Cardiac septum (tissue), 1 donor: ENCODE measurements around the gene RIOK3. TPM values are rescaled to one million over a fixed set of nuclear protein-coding genes. Genes with fewer than 3 reads are reported as not detected.

Experiments used
- DNase-seq: peaks from one replicate; pipeline ENCODE4 v3.0.0-alpha.2; 2020; ENCODE audit warnings: low spot score
- intact Hi-C: fragments of 100-400 bp; cut with DNase I; formaldehyde crosslinking; loops from one replicate; pipeline ENCODE4 v1.14.0; 2022
- total RNA-seq: library from RNA; stranded (reverse); fragmentation: NEBNext Ultra II Directional; extraction: Animal tissue kit (Norgen Biotek cat#: 25700); gene quantifications from one replicate; pipeline ENCODE4 v1.2.1, GENCODE V29; 2021
- donor health status: DM: no; HTN: no; CAD: no.

Gene RIOK3
- total RNA-seq, 1 donor from 2014 or later: 68.4 TPM

DNA sequence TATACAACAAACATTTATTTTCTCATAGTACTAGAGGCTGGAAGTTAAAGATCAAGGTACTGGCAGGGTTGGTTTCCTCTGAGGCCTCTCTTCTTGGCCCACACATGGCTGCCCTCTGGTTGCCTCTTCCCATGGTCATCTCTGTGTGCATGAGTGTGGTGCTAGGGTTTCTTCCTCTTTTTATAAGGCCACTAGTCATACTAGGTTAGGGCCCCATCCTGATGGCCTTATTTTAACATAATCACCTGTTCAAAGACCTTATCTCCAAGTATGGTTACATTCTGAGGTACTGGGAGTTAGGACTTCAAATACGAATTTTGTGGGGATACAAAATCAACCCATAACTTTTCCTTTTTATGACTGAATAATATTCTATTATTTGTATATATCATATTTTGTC lies 4.8 kb upstream of the RIOK3 start:
- intact Hi-C loops: no loop called here
- no peak for DNase-seq

DNA sequence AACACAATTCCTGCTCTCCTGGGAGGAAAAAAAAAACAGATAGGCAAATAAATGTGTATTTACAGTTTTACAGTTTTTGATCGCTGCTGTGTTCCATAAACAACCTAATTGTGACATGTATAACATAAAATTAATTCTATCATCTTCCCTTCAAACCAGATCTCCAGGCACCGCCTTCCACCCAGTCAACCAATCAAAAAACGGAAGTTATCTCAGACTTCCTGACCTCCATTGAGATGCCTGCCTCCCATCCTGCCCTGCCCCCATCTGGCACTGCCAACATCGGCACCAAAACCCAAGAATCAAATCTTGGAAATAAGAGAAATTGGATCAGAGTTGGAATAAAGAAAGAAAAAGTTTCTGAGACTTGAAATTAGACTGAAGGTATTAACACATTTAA lies 3.1 kb upstream of the RIOK3 start:
- no peak for DNase-seq
- intact Hi-C loops: no loop called here

DNA sequence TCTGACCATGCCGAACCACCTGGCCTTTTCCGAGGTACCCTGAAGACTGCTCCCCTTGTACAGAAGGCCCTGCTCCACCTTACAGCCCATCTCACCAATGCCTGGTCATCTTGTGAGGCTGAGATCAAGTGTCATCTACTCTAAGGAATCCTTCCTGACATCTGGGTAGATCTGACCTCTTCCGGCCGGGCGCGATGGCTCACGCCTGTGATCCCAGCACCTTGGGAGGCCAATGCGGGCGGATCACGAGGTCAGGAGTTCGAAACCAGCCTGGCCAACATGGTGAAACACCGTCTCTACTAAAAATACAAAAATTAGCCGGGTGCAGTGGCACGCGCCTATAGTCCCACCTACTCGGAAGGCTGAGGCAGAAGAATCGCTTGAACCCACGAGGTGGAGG lies 2.1 kb upstream of the RIOK3 start:
- DNase-seq: no peak
- intact Hi-C loops: no loop called here

DNA sequence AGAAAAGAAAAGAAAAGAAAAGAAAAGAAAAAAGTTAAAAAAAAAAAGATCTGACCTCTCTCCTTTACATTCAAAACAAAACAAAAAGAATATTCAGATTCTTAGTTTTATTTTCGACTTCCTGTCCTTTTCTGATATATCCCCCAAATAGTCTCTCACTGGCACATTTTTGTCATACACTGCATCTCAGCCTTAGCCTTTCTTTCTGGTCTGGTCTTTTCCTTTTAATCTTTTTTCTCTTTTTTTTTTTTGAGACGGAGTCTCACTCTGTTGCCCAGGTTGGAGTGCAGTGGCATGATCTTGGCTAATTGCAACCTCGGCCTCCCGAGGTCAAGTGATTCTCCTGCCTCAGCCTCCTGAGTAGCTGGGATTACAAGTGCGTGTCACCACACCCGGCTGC lies 1.6 kb upstream of the RIOK3 start:
- DNase-seq: no peak
- intact Hi-C loops: no loop called here

DNA sequence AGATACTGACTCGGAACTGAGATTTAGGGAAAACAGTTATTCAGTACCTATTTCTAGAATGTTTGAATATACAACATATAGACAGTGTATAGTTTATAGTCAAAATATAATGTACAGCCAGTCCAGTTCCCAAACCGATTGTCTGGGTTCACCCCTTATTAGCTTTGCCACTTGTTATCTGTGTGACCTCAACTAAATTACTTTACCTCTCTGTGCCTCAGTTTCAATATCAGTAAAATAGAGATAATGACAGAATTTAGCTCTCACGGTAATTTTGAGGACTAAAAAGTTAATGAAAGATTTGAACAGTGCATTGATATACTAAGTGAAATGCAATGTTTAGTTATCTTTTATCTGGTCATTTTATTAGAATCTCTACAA lies 750 bp upstream of the RIOK3 start:
- intact Hi-C loops: loop anchor here (2.0 kb wide), 1 partner anchor 50 kb away; the partner anchor contains the start of gene RMC1
- no peak for DNase-seq

DNA sequence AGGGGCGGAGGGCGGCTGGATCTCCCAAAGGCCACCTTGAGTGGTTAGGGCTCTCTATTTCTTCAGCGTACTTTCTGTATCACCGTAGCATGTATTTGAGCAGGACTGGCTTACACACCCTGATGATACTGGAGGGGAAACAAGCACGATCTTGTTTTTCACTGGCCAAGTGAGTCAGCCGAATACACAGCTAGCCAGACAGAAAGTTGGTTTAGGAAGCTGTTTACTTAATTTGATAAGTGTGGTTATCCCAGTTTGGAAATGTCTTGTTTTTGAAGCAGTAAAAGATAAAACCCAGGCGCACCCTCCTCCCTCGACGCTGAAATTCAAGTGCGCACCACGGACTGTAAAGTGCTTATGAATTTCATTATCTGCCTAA lies 582 bp downstream of the RIOK3 start:
- intact Hi-C loops: loop anchor here (2.0 kb wide), 1 partner anchor 49 kb away; the partner anchor contains the start of gene RMC1
- no peak for DNase-seq

DNA sequence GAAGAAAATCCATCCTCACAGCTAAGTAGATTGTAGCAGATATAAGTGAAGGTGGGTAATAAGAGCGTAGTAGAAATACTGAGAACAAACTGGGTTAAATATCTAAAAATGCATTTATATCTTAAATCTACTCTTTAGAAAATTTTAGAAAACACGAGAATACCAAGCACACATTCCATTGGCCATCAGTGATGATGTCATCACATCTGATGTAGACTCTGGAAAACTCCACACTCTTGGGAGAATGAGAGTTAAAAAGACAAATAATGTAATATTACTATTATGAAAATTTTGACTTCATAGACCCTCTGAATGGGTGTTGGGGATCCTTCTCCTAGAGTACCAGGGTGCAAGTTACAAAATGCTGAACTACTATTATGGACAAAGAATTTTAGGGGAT lies 3.7 kb downstream of the RIOK3 start:
- intact Hi-C loops: no loop called here
- no peak for DNase-seq

DNA sequence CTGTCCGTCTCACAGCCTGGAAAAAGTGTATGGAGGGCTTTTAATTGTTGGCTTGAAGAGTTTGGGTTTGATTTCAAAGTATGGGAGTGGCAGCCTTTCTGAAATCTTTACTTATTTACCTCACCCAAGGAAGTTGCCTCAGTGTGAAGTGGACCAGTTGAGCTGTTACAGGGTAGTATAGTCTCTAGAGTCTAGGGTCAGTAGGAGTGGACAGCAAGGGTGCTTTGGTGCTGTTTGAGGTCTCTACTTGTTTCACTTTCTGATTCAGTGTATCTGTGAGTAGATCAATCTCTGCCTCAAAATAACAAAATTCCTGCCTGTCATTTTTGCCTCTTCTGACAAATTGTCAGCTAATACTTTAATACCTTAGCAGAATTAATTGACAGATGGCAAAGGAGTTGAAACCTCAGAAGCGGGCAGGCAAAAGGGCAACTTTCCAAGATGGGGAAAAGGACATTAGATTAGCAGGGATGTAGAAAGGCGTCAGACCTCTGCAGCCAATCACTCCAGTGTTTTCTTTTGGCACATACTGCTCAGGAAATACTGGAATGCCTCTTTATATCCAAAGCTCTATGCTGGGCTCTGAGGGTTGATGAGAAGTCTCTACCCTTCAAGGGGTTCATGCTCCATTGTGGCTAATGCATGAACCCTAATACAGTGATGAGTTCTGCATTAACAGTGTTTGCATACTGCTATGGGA lies 5.9 kb downstream of the RIOK3 start:
- intact Hi-C loops: no loop called here

DNA sequence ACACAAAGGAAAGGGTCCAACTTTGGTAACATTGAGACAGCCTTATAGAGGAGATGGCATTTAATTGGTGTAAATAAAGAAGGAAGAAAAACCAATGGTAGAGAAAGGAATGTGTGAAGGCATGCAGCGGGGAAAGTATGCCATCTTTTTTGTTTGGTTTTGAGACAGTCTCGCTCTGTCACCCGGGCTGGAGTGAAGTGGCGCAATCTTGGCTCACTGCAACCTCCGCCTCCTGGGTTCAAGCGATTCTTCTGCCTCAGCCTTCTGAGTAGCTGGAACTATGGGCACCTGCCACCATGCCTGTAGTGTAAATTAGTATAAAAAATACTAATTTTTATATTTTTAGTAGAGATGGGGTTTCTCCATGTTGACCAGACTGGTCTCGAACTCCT lies 6.4 kb downstream of the RIOK3 start:
- intact Hi-C loops: no loop called here
- no peak for DNase-seq

More for the DNA sequence above, 5.9 kb downstream of the RIOK3 start:
- DNase-seq: no peak

DNA sequence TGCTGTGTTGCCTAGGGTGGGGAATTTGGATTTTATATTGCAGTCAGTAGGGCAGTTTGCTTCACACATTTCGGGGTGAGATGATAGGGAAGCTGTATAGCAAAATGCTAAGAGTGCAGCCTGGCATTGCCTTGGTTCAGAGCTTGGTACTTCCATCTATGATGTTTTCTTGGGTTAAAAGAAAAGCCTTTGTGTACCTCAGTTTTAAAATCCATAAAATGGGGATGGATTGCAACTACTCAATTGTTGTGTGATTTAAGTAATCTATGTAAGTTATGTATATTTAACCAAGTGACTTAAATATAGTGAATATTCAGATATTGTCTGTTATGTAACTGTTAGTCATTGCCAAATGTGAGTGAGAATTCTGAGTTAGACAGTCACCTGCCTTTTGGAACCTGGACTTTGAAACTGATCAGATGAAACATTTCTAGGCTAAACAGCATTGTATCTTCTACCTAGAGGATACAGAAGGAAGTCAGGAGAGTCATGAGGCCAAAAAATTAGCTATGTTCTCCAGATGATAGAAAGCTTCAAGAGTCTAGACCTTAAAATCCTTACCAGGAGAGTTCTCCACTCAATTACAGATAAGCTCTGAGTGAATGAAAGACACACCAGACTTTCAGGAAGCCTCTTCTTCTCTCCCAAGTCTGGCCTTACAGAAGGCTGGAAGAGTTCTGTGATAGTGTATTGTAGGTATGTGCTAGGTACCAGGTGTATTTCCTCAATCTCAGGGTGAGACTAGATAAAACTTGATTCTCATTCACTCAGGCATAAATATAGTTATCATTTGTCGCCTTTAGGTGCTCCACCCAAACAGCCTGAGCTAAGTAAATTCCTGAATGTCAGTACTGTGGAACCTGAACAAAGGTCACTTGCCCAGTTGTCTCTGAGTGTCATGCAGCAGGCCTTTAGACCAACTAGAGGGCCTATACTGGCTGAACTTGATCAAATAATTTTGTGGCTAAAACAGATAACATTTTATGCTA lies 7.5 kb downstream of the RIOK3 start:
- no peak for DNase-seq
- intact Hi-C loops: no loop called here

DNA sequence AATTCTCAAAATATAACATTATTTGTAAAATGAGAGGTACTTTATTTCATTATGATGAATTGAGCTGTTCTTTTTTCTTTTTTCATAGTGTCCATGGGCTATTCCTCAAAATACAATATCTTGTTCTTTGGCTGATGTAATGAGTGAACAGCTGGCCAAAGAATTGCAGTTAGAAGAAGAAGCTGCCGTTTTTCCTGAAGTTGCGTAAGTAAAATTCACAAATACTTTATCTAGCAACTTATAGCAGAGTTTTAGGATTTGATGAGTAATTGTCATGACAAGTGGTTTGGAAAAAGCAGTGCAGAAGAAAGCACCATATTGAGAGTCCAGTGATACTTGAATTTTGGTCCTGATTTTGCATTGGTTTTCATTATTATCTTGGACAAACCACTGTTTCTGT lies 9.8 kb downstream of the RIOK3 start:
- DNase-seq: no peak
- intact Hi-C loops: no loop called here

DNA sequence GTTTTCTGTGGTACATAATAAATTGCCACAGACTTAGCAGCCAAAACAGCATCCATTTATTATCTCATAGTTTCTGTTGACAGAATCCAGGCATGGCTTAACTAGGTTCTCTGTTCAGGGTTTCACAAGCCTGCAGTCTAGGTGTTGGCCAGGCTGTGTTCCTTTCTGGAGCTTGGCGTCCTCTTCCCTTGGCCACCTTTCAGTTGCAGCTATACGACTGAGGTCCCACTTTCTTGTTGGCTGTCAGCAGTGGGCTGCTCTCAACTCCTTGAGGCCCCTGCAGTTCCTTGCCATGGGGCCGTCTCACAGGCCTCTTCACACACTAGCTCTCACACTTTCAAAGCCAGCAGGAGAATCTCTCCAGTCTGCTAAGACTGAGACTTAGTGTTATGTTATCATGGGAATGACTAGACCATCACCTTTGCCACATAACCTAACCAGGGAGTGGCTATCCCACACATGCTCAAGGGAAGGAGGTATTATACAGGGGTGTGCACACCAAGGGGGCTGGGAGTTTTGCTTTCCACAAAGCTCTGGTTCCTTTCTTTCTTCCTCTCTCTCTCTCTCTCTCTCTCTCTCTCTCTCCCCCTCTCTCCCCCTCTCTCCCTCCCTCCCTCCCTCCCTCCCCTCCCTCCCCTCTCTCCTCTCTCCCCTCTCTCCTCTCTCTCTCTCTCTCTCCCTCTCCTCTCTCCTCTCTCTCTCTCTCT lies 15.8 kb downstream of the RIOK3 start:
- intact Hi-C loops: no loop called here
- no peak for DNase-seq

DNA sequence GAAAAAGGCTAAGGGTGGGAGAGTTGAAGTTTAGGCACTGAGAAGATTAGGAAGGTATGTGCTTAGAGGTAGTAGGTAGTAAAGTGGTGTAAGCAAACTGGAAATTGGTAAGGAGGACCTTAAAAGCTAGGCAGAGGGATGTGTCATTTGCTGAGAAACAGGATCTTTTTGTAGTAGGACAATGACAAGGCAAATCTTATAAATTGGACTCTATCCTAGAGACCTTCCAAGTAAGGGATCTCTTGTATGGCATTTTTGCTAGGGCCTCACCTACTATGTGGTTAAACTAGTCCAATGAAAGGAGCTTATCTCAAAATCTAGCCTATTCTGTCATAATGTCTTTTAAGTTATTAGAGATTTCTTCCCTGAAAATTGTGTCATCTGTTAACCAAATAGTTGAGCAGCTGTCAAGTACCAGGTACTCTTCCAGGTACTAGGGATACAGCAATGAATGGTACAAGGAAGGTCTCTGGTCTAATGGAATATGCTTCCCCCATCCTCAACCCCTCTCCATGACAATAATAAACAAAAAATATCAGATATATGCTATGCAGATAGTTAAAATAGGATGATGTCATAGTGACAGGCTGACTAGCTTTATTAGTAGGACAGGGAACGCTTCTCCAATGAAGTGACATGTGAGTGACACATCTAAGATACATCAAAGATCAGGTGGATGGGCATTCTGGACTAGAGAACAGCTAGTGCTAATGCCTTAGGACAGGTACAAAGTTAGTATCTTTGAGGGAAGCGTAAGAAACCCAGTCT lies 17.7 kb downstream of the RIOK3 start:
- intact Hi-C loops: no loop called here
- no peak for DNase-seq

DNA sequence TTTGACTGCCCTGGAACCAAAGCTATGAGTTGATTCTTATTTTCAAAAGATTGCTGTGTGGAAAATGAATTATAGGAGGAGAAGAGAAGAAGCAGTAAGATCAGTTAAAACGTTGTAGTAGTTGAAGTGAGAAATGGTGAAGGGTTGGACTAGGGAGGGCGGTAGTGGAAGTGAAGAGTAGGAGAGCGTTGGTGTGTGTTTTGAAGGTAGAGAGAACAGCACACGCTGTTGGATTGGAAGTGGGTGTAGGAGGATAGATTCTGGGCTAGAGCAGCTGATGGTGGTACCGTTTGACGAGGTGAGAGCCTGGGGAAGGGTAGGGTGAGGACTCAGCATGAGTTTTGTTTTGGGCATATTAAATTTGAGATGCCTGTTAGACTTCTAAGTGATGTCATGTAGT lies 18.4 kb downstream of the RIOK3 start:
- no peak for DNase-seq
- intact Hi-C loops: no loop called here

DNA sequence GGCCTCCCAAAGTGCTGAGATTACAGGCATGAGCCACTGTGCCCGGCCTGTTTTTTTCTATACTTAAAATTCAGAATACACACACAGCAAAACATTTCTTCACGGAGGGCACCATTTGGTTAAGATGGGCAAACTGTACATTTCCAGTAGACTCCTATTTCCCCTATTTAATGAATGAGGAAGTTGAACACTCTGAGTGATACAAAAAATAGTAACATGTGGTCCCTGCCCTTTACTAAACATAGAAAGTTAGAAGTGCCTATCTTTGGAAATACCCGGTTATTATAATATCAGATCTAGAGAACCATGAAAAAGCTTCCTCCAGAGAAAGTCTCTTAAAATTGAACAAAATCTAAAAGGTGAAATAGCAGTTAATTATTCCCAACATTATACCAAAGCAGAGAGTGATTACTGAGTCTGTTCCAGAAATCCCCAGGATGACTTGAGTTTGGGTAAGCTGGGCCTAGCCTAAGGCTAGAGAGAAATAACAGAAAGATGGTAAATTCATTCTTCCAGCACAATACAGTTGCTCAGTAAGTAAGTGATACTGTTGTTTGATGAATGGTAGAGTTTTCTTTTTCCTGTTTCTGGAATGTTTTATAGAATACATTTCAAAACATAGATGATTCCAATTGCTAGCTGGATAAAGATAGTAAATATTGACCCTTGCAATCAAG lies 26.9 kb downstream of the RIOK3 start:
- no peak for DNase-seq
- intact Hi-C loops: no loop called here

DNA sequence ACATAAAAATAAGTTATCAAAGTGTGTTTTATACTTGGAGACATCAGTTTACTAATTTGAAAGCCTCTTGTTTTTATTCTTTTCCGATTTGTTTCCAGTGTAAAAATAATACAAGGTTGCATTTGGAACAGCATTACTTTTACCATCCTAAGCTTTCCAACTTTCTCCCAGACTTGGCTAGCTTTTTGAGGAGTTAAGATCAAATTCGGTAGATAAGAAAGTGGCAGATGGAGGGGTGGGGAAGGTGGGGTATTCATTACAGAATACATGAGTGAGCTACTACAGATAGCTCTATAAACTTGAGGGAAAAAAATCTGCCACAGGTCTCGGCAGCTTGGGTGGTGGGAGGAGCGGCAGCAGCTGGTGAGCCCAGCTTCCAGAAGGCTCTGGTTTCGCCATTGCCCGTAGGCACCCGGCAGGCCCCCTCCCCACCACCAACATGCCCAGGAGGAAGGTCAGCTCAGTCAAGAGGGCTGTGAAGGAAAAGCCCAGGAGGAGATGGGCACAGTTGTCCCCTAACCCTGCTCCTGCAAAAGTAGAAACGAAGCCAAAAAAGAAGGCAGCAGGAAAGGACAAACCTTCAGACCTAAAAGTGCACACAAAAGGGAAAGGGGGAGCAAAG lies 31.6 kb downstream of the RIOK3 start:
- intact Hi-C loops: no loop called here
- DNase-seq: no peak

DNA sequence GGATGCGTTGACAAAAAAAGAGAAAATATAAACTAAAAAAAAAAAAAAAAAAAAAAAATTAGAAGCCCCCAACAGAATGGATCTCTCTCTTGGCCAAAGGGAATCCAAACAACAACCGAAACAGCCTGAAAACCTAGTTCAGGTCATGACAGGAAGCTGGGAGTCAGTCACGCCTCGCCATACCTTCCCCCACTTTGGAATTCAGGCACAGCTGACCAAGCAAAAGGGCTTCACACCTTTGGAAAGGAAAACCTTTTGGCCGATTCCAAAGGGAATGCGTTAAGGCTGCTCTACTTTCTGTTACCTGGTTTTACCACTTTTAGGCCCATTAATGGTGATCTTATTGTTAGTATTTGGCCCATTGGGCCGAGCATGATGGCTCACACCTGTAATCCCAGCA lies 32.3 kb downstream of the RIOK3 start:
- intact Hi-C loops: no loop called here
- no peak for DNase-seq

DNA sequence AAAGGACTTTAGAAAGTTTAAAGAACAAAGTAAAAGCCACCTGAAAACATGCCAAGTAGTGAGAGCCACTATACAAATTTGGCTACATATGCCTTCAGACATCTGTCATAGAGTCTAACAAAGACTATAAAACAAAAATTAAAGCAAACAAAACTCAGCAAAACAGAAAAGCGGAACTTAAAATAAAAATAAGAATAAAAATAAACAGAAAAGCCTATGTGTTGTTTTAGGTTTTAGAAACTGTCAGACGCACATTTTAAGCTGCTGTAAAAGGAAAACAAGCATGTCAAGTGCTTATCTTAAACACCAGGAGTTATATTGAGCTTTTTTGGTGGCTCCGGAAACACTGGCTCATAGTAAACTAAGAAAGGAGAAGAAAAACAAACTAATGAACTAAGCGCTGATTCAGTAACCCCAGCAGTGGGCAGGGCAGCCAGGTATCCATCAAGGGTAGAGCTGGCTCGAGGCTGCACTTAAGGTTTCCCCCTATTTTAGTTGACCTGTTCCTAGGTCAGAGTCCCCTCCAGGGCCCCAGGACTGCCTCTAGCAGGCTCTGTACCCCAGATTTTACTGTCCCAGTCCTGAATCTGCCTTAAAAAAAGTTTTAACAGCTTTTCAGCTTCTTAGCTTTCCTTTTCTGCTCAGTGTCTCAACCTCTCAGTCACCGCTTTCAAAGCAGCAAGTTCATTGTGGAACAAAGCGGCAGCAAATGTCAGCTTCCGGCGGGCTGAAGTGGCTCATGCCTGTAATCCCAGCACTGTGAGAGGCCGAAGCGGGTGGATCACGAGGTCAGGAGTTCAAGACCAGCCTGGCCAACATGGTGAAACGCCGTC lies 34.9 kb downstream of the RIOK3 start:
- no peak for DNase-seq
- intact Hi-C loops: no loop called here
